KMS-11 (cell line): ENCODE measurements around the gene PTGDR2.

Experiments
- H2AFZ ChIP-seq: fragments of 200-600 bp; sonication (generic); 2 replicates; pipeline ENCODE4 v1.6.1; 2016; ENCODE audit warnings: antibody characterized with exemption, mixed run types, low read depth
- H3K27ac ChIP-seq: fragments of 200-600 bp; sonication (generic); 2 replicates; pipeline ENCODE4 v1.6.1; 2016; ENCODE audit warnings: mild to moderate bottlenecking, mixed run types
- H3K27me3 ChIP-seq: fragments of 200-600 bp; sonication (generic); 2 replicates; pipeline ENCODE4 v1.6.1; 2017; ENCODE audit warnings: mild to moderate bottlenecking, low read depth, mixed run types, moderate library complexity; ENCODE audit not compliant: insufficient read depth
- H3K36me3 ChIP-seq: fragments of 200-600 bp; sonication (generic); 2 replicates; pipeline ENCODE4 v1.6.1; 2017; ENCODE audit warnings: mild to moderate bottlenecking, mixed run types; ENCODE audit not compliant: insufficient read depth
- H3K4me1 ChIP-seq: fragments of 200-600 bp; sonication (generic); 2 replicates; pipeline ENCODE4 v1.6.1; 2016; ENCODE audit warnings: mild to moderate bottlenecking, low read depth, mixed run types; ENCODE audit not compliant: poor library complexity, severe bottlenecking
- H3K4me2 ChIP-seq: fragments of 200-600 bp; sonication (generic); 2 replicates; pipeline ENCODE4 v1.7.0; 2016; ENCODE audit warnings: mild to moderate bottlenecking, mixed run types
- H3K4me3 ChIP-seq: fragments of 200-600 bp; sonication (generic); IDR thresholded peaks from 2 replicates; pipeline ENCODE4 v1.6.1; 2017; ENCODE audit warnings: low read depth, low read length, mixed read lengths; ENCODE audit not compliant: insufficient read depth
- H3K79me2 ChIP-seq: fragments of 200-600 bp; sonication (generic); 2 replicates; pipeline ENCODE4 v1.6.1; 2016; ENCODE audit warnings: low read depth, mixed run types; ENCODE audit not compliant: insufficient read depth
- H3K9ac ChIP-seq: fragments of 200-600 bp; sonication (generic); 2 replicates; pipeline ENCODE4 v1.6.1; 2016; ENCODE audit warnings: mild to moderate bottlenecking, mixed run types
- H4K20me1 ChIP-seq: fragments of 200-600 bp; sonication (generic); 2 replicates; pipeline ENCODE4 v1.6.1; 2016; ENCODE audit warnings: mild to moderate bottlenecking, mixed run types; ENCODE audit not compliant: insufficient read depth
- CTCF ChIP-seq: fragments of 200-600 bp; sonication (generic); conservative IDR thresholded peaks from 2 replicates; pipeline ENCODE4 v1.6.1; 2017; ENCODE audit warnings: low read depth, mild to moderate bottlenecking, antibody characterized with exemption, low read length, moderate library complexity, mixed read lengths

PTGDR2 gene

DNA sequence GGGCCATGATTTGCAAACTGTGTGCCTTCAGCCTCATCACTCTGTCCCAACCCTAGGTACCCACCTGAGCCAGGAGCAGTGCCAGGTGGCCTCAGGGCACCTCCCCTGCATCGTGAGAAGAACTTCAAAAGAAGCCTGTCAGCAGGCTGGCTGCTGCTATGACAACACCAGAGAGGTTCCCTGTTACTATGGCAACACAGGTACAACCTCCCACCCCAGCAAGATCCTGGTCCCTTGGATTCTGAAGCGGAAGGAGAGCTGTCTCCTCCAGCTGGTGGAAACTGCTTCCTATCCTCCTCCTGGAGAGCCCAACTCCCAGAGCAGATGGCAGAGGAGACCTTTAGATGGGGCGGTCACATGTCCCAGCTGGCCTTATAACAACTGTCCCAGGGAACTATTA lies 14.5 kb upstream of the PTGDR2 start:
- no peaks in the 10 kb centered on the region for H3K27me3 ChIP-seq
- H3K79me2 ChIP-seq, result no peaks in the 10 kb centered on the region
- no peak for TF ChIP-seq CTCF
- H3K4me3 ChIP-seq, result no peak overlapping the region
- H3K4me1 ChIP-seq, result peaks cover 37% of the 10 kb centered on the region
- no peak overlapping the region for H3K9ac ChIP-seq
- no peak overlapping the region for H2AFZ ChIP-seq
- no peaks in the 10 kb centered on the region for H3K36me3 ChIP-seq
- H3K4me2 ChIP-seq, result peak overlapping the region; percentile 61
- no peaks in the 10 kb centered on the region for H4K20me1 ChIP-seq
- H3K27ac ChIP-seq, result peak overlapping the region; percentile 19; the same call in 1 of the 2 replicates

DNA sequence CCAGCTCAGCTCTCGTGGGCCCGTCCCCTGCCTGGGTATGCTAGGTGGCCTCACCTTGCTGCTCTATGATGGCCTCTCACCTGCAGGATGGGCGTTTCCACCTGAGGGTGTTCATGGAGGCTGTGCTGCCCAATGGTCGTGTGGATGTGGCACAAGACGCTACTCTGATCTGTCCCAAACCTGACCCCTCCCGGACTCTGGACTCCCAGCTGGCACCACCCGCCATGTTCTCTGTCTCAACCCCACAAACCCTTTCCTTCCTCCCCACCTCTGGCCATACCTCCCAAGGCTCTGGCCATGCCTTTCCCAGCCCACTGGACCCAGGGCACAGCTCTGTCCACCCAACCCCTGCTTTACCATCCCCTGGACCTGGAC lies 13.7 kb upstream of the PTGDR2 start:
- no peak for TF ChIP-seq CTCF
- H3K4me1 ChIP-seq, result peaks cover 37% of the 10 kb centered on the region
- H3K9ac ChIP-seq, result no peak overlapping the region
- no peak overlapping the region; the same call in 1 of the 2 replicates for H3K27ac ChIP-seq
- no peaks in the 10 kb centered on the region for H4K20me1 ChIP-seq
- no peaks in the 10 kb centered on the region for H3K27me3 ChIP-seq
- no peaks in the 10 kb centered on the region for H3K36me3 ChIP-seq
- H3K4me3 ChIP-seq, result no peak overlapping the region
- H3K4me2 ChIP-seq, result no peak overlapping the region; the same call in 1 of the 2 replicates
- no peak overlapping the region for H2AFZ ChIP-seq
- no peaks in the 10 kb centered on the region for H3K79me2 ChIP-seq

DNA sequence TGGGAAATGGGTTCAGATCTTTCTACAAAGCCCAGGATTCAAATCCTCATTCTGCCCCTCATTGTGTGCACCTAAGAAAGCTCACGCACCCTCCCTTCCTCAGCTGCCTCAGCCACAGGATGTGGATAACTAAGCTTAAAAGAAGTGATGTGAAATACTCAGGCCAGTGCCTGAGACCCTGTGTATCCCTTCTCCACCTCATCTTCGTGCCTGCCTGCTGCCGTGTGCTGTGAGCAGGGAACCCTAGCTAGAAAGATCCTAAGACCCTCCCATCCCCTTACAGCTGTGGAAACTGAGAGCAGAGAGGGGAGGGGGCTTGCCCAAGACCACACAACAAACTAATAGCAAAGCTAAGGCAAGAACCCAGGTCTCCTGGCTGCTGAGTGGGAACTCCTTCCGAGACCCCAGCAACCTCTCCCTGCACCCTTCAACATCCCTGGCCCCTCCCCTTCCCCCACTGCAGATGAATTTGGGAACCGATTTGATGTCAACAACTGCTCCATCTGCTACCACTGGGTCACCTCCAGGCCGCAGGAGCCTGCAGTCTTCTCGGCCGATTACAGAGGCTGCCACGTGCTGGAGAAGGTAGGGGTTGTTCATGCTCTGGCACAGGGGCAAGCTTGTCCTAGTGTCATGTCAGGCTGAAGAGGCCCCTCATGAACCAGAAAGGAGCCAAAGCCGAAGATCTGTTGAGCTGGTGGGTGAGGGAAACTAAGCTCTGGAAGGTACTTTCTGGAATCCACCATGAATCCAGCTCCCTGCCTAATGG lies 13.1 kb upstream of the PTGDR2 start:
- Histone ChIP-seq H3K4me2 (no peak overlapping the region), H3K4me1 (peaks cover 37% of the 10 kb centered on the region), H4K20me1 (no peaks in the 10 kb centered on the region), H3K4me3 (no peak overlapping the region), H3K27ac (no peak overlapping the region), H2AFZ (no peak overlapping the region), H3K36me3 (no peaks in the 10 kb centered on the region), H3K27me3 (no peaks in the 10 kb centered on the region), H3K9ac (no peak overlapping the region), H3K79me2 (no peaks in the 10 kb centered on the region)
- no peak for TF ChIP-seq CTCF

DNA sequence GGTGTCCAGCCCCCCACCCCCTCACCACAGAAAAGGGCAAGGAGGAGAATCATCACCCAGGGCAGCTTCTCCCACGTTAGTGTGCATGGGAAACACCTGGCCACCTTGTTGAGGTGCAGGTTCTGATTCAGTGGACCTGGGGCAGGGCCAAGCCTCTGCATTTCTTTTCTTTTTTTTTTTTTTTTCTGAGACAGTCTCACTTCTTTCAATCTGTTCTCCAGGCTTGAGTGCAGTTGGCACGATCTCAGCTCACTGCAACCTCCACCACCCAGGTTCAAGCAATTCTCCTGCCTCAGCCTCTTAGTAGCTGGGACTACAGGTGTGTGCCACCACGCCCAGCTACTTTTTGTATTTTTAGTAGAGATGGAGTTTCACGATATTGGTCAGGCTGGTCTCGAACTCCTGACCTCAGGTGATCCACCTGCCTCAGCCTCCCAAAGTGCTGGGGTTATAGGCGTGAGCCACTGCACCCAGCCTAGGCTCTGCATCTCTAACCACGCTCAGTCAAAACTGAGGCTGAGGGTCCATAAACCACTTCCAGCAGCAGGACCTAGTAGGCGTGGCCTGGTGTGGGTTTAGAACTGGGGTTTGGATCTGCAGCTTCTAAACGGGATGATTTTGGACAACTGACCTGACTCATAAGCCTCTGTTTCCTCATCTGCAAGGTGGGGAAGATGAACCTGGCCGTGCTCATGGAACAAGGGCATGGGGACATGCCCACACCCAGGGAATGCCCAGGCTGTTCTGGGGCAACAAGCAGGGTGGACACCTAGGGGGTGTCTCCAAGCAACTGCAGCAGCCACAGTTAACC lies 12.3 kb upstream of the PTGDR2 start:
- no peaks in the 10 kb centered on the region for H4K20me1 ChIP-seq

More for the DNA sequence above, 12.3 kb upstream of the PTGDR2 start:
- H3K36me3 ChIP-seq, result no peaks in the 10 kb centered on the region
- no peak overlapping the region for H3K27ac ChIP-seq
- no peaks in the 10 kb centered on the region for H3K79me2 ChIP-seq
- H3K4me2 ChIP-seq, result no peak overlapping the region
- H3K4me1 ChIP-seq, result peaks cover 36% of the 10 kb centered on the region
- no peak overlapping the region for H3K4me3 ChIP-seq
- H2AFZ ChIP-seq, result no peak overlapping the region
- H3K27me3 ChIP-seq, result no peaks in the 10 kb centered on the region
- no peak overlapping the region for H3K9ac ChIP-seq
- no peak for TF ChIP-seq CTCF
